H1 (cell line): ENCODE data around the gene RGS6. TPM values are rescaled to one million over a fixed set of nuclear protein-coding genes. Genes with fewer than 3 reads are reported as not detected.

Source experiments
- CTCF ChIA-PET: fragments of 300-600 bp; sonication (Branson Sonifier 250); formaldehyde crosslinking; loops from one replicate; lab custom pipeline; 2021; ENCODE audit not compliant: partially characterized antibody; lab: Charles Lee
- POLR2A ChIA-PET: fragments of 300-600 bp; sonication (Branson Sonifier 250); formaldehyde crosslinking; loops from one replicate; lab custom pipeline; 2021; ENCODE audit warnings: inconsistent platforms; ENCODE audit not compliant: partially characterized antibody; lab: Charles Lee
- DNase-seq, 2 experiments: peaks; one replicate each; pipeline versions ENCODE4 v3.0.0 to v3.0.0-alpha.2; 2010 to 2022; ENCODE audit warnings: low spot score in 2 of 2, low read depth in 1 of 2, mixed read lengths in 1 of 2
- FAIRE-seq: peaks from 2 replicates; lab custom pipeline; 2011; peaks lifted over from hg19 to GRCh38; lab: Jason Lieb, UNC
- H2AFZ ChIP-seq: 2 replicates; pipeline ENCODE4 v1.8.1; 2012; ENCODE audit warnings: low read length, inconsistent platforms
- H2AK5ac ChIP-seq: 2 replicates; pipeline ENCODE4 v1.6.1; 2013; ENCODE audit warnings: low read depth, low read length
- H2BK120ac ChIP-seq: replicated peaks from 2 replicates; pipeline ENCODE3; 2013; ENCODE audit warnings: low read depth, low read length, inconsistent platforms
- H2BK12ac ChIP-seq: 2 replicates; pipeline ENCODE4 v1.6.1; 2013; ENCODE audit warnings: low read depth, low read length
- H2BK15ac ChIP-seq: 2 replicates; pipeline ENCODE4 v1.6.1; 2013; ENCODE audit warnings: low read length
- H2BK20ac ChIP-seq: 2 replicates; pipeline ENCODE4 v1.6.1; 2013; ENCODE audit warnings: low read length
- H2BK5ac ChIP-seq: 2 replicates; pipeline ENCODE4 v1.6.1; 2013; ENCODE audit warnings: low read depth, low read length
- H3K14ac ChIP-seq: 2 replicates; pipeline ENCODE4 v1.6.1; 2013; ENCODE audit warnings: inconsistent platforms; ENCODE audit not compliant: insufficient read length
- H3K18ac ChIP-seq: 2 replicates; pipeline ENCODE4 v1.6.1; 2013; ENCODE audit warnings: low read length; ENCODE audit errors: extremely low read depth
- H3K23ac ChIP-seq: 2 replicates; pipeline ENCODE4 v1.6.1; 2013; ENCODE audit warnings: inconsistent platforms; ENCODE audit not compliant: insufficient read length
- H3K23me2 ChIP-seq: 2 replicates; pipeline ENCODE4 v1.6.1; 2013; ENCODE audit warnings: low read depth, low read length
- H3K27ac ChIP-seq: 2 replicates; pipeline ENCODE4 v1.6.1; 2011; ENCODE audit warnings: low read depth, low read length, inconsistent platforms
- H3K27me3 ChIP-seq, 4 experiments: replicated peaks in 1 of 4; 1 replicate in 1 of 4; 2 replicates in 3 of 4; pipeline versions ENCODE4 v1.6.1 to v1.8.1; 2011 to 2013; ENCODE audit warnings: low read length in 3 of 4, mild to moderate bottlenecking in 3 of 4, inconsistent platforms in 2 of 4, mixed read lengths in 2 of 4, moderate library complexity in 1 of 4; ENCODE audit not compliant: control insufficient read depth in 3 of 4, insufficient read depth in 3 of 4; ENCODE audit errors: extremely low read depth in 1 of 4
- H3K36me3 ChIP-seq, 4 experiments: 2 replicates each; pipeline versions ENCODE4 v1.6.1 to v1.8.1; 2011 to 2013; ENCODE audit warnings: mild to moderate bottlenecking in 4 of 4, low read length in 3 of 4, moderate library complexity in 2 of 4, control low read depth in 1 of 4, inconsistent platforms in 1 of 4; ENCODE audit not compliant: insufficient read depth in 4 of 4, control insufficient read depth in 2 of 4
- H3K4ac ChIP-seq: replicated peaks from 2 replicates; pipeline ENCODE3; 2013; ENCODE audit warnings: low read length, low read depth, mixed read lengths, inconsistent platforms; ENCODE audit not compliant: insufficient read length
- H3K4me1 ChIP-seq, 4 experiments: replicated peaks in 1 of 4; 1 replicate in 1 of 4; 2 replicates in 3 of 4; pipeline versions ENCODE4 v1.6.1 to v1.8.1; 2011 to 2013; ENCODE audit warnings: low read length in 3 of 4, inconsistent platforms in 2 of 4, mixed read lengths in 1 of 4; ENCODE audit not compliant: insufficient read depth in 4 of 4, control insufficient read depth in 3 of 4
- H3K4me2 ChIP-seq, 2 experiments: 2 replicates each; pipeline versions ENCODE4 v1.6.1 to v1.8.1; 2011 to 2013; ENCODE audit warnings: low read depth in 2 of 2, low read length in 2 of 2, control low read depth in 1 of 2, inconsistent platforms in 1 of 2, mild to moderate bottlenecking in 1 of 2; ENCODE audit not compliant: insufficient read depth in 1 of 2
- H3K4me3 ChIP-seq, 4 experiments: fragments of 200-600, 300-600 bp in 1 of 4; sonication (generic), shearing (Covaris generic), sonication (Bioruptor Twin) in 1 of 4; 2 replicates each; pipeline versions ENCODE4 v1.5.1 to v1.8.1; 2011 to 2016; ENCODE audit warnings: low read length in 4 of 4, low read depth in 3 of 4, control low read depth in 2 of 4, inconsistent platforms in 2 of 4, mild to moderate bottlenecking in 2 of 4, mixed read lengths in 1 of 4, moderate library complexity in 1 of 4; ENCODE audit not compliant: insufficient read depth in 2 of 4; ENCODE audit errors: extremely low read depth in 1 of 4
- H3K56ac ChIP-seq: replicated peaks from 2 replicates; pipeline ENCODE3; 2013; ENCODE audit warnings: low read depth, mild to moderate bottlenecking, mixed read lengths, low read length, inconsistent platforms; ENCODE audit not compliant: insufficient read length
- H3K79me1 ChIP-seq: 2 replicates; pipeline ENCODE4 v1.6.1; 2013; ENCODE audit warnings: low read depth, low read length, control low read depth
- H3K79me2 ChIP-seq, 2 experiments: 2 replicates each; pipeline versions ENCODE4 v1.6.1 to v1.8.1; 2012 to 2013; ENCODE audit warnings: low read length in 2 of 2, mild to moderate bottlenecking in 2 of 2, inconsistent platforms in 1 of 2; ENCODE audit not compliant: insufficient read depth in 2 of 2, control insufficient read depth in 1 of 2
- H3K9ac ChIP-seq, 4 experiments: replicated peaks in 1 of 4; 1 replicate in 1 of 4; 2 replicates in 3 of 4; pipeline versions ENCODE4 v1.6.1 to v1.8.1; 2011 to 2013; ENCODE audit warnings: low read depth in 3 of 4, low read length in 3 of 4, control low read depth in 2 of 4, mild to moderate bottlenecking in 2 of 4, moderate library complexity in 2 of 4, inconsistent platforms in 1 of 4; ENCODE audit errors: extremely low read depth in 1 of 4
- H3K9me3 ChIP-seq, 2 experiments: 2 replicates each; pipeline versions ENCODE4 v1.6.1 to v1.8.1; 2012 to 2013; ENCODE audit warnings: mild to moderate bottlenecking in 2 of 2, moderate library complexity in 2 of 2, control low read depth in 1 of 2, inconsistent platforms in 1 of 2, low read depth in 1 of 2, low read length in 1 of 2, mixed read lengths in 1 of 2; ENCODE audit not compliant: insufficient read depth in 2 of 2
- H4K20me1 ChIP-seq, 2 experiments: replicated peaks in 1 of 2; 2 replicates each; pipeline versions ENCODE3 to v1.8.1; 2011 to 2013; ENCODE audit warnings: inconsistent platforms in 2 of 2, low read length in 2 of 2, mild to moderate bottlenecking in 1 of 2; ENCODE audit not compliant: insufficient read depth in 2 of 2, control insufficient read depth in 1 of 2
- H4K5ac ChIP-seq: 2 replicates; pipeline ENCODE4 v1.6.1; 2013; ENCODE audit warnings: low read length, low read depth, mixed read lengths, inconsistent platforms; ENCODE audit not compliant: insufficient read length
- H4K8ac ChIP-seq: 2 replicates; pipeline ENCODE4 v1.8.0; 2013; ENCODE audit warnings: mild to moderate bottlenecking, moderate library complexity, low read length, inconsistent platforms; ENCODE audit not compliant: insufficient read depth; ENCODE audit errors: extremely low read depth
- H4K91ac ChIP-seq: replicated peaks from 2 replicates; pipeline ENCODE3; 2013; ENCODE audit warnings: low read length, mixed read lengths, inconsistent platforms; ENCODE audit not compliant: insufficient read length
- ATF3 ChIP-seq: IDR thresholded peaks from 2 replicates; pipeline ENCODE4 v1.6.1; 2011; ENCODE audit warnings: low read depth, mild to moderate bottlenecking, low read length; ENCODE audit not compliant: insufficient read depth
- CTBP2 ChIP-seq: IDR thresholded peaks from 2 replicates; pipeline ENCODE4 v1.7.0; 2011; ENCODE audit warnings: borderline replicate concordance, mild to moderate bottlenecking, moderate library complexity, mixed read lengths, low read length; ENCODE audit not compliant: insufficient read depth, insufficient read length
- EZH2 ChIP-seq: fragments of 200-600 bp; sonication (generic); IDR thresholded peaks from 2 replicates; pipeline ENCODE4 v1.7.1; 2012; ENCODE audit warnings: low read depth, mild to moderate bottlenecking, moderate library complexity, low read length, inconsistent platforms; ENCODE audit not compliant: severe bottlenecking
- JUN ChIP-seq: IDR thresholded peaks from 2 replicates; pipeline ENCODE4 v1.6.1; 2011; ENCODE audit warnings: low read depth, mild to moderate bottlenecking, improper control_type of control experiment, low read length
- KDM1A ChIP-seq: fragments of 200-600, 300-600 bp; sonication (generic); IDR thresholded peaks from 2 replicates; pipeline ENCODE4 v1.7.1; 2016; ENCODE audit warnings: mild to moderate bottlenecking, low read length, borderline replicate concordance
- NRF1 ChIP-seq: IDR thresholded peaks from 2 replicates; pipeline ENCODE4 v1.6.1; 2011; ENCODE audit warnings: mild to moderate bottlenecking, low read depth, low read length, improper control_type of control experiment
- RAD21 ChIP-seq, 2 experiments: IDR thresholded peaks in 1 of 2; conservative IDR thresholded peaks in 1 of 2; 2 replicates each; pipeline ENCODE4 v1.6.1; 2011; ENCODE audit warnings: low read depth in 2 of 2, low read length in 2 of 2, improper control_type of control experiment in 1 of 2, inconsistent platforms in 1 of 2, mild to moderate bottlenecking in 1 of 2, moderate library complexity in 1 of 2
- WGBS, 2 experiments: shearing (Covaris generic) in 1 of 2; methylation state at CpG; one replicate each; pipeline versions ENCODE4 v1.1.6 to v1.1.7; 2013 to 2015; ENCODE audit warnings: low lambda C conversion rate in 2 of 2, mixed read lengths in 2 of 2, inconsistent platforms in 1 of 2, low coverage in 1 of 2, missing lambda C conversion rate in 1 of 2; ENCODE audit not compliant: insufficient replicate concordance in 2 of 2, insufficient coverage in 1 of 2, insufficient read length in 1 of 2; ENCODE audit errors: extremely low coverage in 1 of 2, missing lambda C conversion rate in 1 of 2; 5-methylcytosine and 5-hydroxymethylcytosine counted together
- polyA plus RNA-seq, 7 experiments: library from polyadenylated mRNA; depleted of rRNA in 3 of 7; stranded (reverse) in 5 of 7; unstranded in 2 of 7; fragments of >200 nt in 5 of 7; fragments of 200-250 nt in 2 of 7; gene quantifications; 1 replicate in 5 of 7; 2 replicates in 1 of 7; 4 replicates in 1 of 7; pipeline versions ENCODE4 v1.2.1 to v1.2.3, GENCODE V29; 2011 to 2013; ENCODE audit warnings: missing spikeins in 2 of 7, mixed read lengths in 2 of 7
- total RNA-seq: library from RNA; stranded (reverse); fragmentation: NEBNext Ultra II Directional; extraction: Animal tissue kit (Norgen Biotek cat#: 25700); gene quantifications from 2 replicates; pipeline ENCODE4 v1.2.1, GENCODE V29; 2021

RGS6 gene
- total and polyA plus RNA-seq, 2 of the 8 experiments (the other 6 are each of a cell fraction or from before 2014, with no cell fraction given) = 0.26 to 1.1 TPM

- ChIA-PET CTCF (interaction anchor here (0.9 kb wide), 1 partner anchor 19 kb away, joined by 6 read pairs; no protein-coding TSS in a partner anchor), POLR2A (no interaction called here)
- Histone ChIP-seq H2BK120ac (no peak overlapping the region), H3K56ac (no peak overlapping the region), H4K5ac (no peak overlapping the region), H4K20me1 (no peaks in the 10 kb centered on the region), H3K18ac (no peak overlapping the region), H3K9me3 (no peaks in the 10 kb centered on the region), H3K79me1 (no peaks in the 10 kb centered on the region), H3K4me1 (no peaks in the 10 kb centered on the region), H3K4ac (no peak overlapping the region), H2BK5ac (no peak overlapping the region), H4K91ac (no peak overlapping the region), H2BK20ac (no peak overlapping the region), H2AFZ (no peak overlapping the region), H3K27ac (no peak overlapping the region), H3K23me2 (no peaks in the 10 kb centered on the region), H3K4me2 (no peak overlapping the region), H3K27me3 (no peaks in the 10 kb centered on the region), H3K79me2 (no peaks in the 10 kb centered on the region), H3K23ac (no peak overlapping the region), H2BK12ac (no peak overlapping the region), H4K8ac (no peak overlapping the region), H3K36me3 (no peaks in the 10 kb centered on the region), H3K9ac (no peak overlapping the region), H2AK5ac (no peak overlapping the region), H3K14ac (no peak overlapping the region), H2BK15ac (no peak overlapping the region), H3K4me3 (no peak overlapping the region)
- no peak for DNase-seq
- no peak for FAIRE-seq
- WGBS, 2 experiments = 93% methylated on average over 4 of the region's 4 CpGs; no CpG with 5 or more reads in 1 of the 2 experiments
- TF ChIP-seq CTBP2 (no peak), EZH2 (no peak), JUN (no peak), RAD21 (IDR thresholded peaks at IDR 0.05 in 1 of 2, conservative IDR thresholded peaks at IDR 0.05 in 1 of 2; ENCODE audit: low read depth in 2 of 2, low read length in 2 of 2) (no peak), NRF1 (no peak), KDM1A (no peak), ATF3 (no peak)
These were observed 525.4 kb downstream of the RGS6 start for GRCh38 chr14:72457641-72458040.
